ENCODE data around the gene SKA1.

DNA sequence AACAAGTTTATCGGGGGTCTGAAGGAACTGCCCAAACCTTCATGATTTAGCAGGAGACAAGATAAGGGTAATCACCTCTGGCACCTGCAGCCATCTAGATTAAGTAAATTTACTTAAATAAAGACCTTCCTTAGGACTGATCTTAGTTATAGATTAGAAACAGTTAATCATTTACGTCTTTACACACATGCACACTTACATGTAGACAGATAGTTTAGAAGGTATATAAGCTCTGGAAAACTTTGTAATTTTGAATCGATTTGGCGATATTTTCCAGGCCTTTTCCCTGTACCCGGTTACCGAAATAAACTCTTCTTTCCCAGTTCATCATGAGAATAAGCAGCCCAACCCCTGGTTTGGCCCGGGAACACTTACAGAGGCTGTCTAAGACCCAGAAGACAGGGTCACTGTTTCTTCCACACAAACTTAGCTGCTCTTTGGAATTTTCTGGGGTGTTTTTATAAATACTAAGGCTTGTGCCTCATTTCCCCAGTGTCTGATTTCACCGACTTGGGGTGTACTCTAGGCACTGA is 560 bp upstream of the SKA1 start:
- no peak for TF ChIP-seq GABPA (IDR thresholded peaks at IDR 0.05; ENCODE audit: low read depth)
- TF ChIP-seq, protein P1, sequence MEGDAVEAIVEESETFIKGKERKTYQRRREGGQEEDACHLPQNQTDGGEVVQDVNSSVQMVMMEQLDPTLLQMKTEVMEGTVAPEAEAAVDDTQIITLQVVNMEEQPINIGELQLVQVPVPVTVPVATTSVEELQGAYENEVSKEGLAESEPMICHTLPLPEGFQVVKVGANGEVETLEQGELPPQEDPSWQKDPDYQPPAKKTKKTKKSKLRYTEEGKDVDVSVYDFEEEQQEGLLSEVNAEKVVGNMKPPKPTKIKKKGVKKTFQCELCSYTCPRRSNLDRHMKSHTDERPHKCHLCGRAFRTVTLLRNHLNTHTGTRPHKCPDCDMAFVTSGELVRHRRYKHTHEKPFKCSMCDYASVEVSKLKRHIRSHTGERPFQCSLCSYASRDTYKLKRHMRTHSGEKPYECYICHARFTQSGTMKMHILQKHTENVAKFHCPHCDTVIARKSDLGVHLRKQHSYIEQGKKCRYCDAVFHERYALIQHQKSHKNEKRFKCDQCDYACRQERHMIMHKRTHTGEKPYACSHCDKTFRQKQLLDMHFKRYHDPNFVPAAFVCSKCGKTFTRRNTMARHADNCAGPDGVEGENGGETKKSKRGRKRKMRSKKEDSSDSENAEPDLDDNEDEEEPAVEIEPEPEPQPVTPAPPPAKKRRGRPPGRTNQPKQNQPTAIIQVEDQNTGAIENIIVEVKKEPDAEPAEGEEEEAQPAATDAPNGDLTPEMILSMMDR (IDR thresholded peaks at IDR 0.05; ENCODE audit: insufficient read depth, low read length) = no peak

Data from HL-60 (cell line).